Endometrial microvascular endothelial cells (primary cell): ENCODE results near the gene CPT1A. TPM values are rescaled to one million over a fixed set of nuclear protein-coding genes. Genes with fewer than 3 reads are reported as not detected.
"Not testable (repeated sequence)": the region's sequence is repeated elsewhere in the genome, so short reads cannot be mapped to it uniquely, and the experiment has no call there.

Experiments used
- in situ Hi-C: cut with HindIII; loops from 2 replicates; pipeline ENCODE4 v1.10.0; 2017; ENCODE audit warnings: low sequenced_read_pairs, low pct_unique_long_range_greater_than_20kb; ENCODE audit errors: inconsistent ontology term
- total RNA-seq: library from RNA; depleted of rRNA; stranded (reverse); fragments of >200 nt; gene quantifications from one replicate; pipeline ENCODE4 v1.2.3, GENCODE V29; 2015; ENCODE audit errors: inconsistent ontology term

The CPT1A gene
- 78.5 TPM for total RNA-seq

GRCh38 chr11:68841718-68842426 lies at the start of gene CPT1A:
CPT1A (minus strand) TSS chr11:68841916; CDS start chr11:68815474, 26,442 bp downstream.
- in situ Hi-C loops: no loop called here

- in situ Hi-C loops: no loop called here
These were observed 48.9 kb upstream of the CPT1A start for GRCh38 chr11:68890490-68891231.

DNA sequence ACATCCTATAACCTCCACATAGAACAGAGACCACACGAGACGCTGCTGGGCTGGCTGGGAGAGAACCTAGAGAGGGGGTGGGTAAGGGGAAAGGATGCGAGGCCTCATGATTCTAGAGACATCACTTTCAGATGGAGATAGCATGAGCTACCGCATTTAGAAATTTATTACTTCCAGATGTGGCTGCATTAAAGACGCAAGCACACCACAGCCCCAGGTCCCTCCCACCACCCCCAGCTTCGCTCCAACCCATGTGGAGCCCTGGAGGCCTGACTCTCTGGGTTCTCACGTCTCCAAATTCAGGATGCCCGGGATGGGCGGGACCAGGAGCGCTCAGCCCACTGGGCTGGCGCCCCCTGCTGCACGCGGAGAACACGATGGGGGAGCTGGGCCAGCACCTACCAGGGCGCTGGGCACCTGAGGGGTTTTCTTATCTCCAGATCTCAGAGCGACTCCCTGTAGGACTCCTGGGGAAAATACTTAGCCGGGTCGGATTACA lies 48.3 kb upstream of the CPT1A start:
- in situ Hi-C loops: no loop called here

GRCh38 chr11:68884827-68885226 lies 43.1 kb upstream of the CPT1A start:
- in situ Hi-C loops: not testable (repeated sequence)

DNA sequence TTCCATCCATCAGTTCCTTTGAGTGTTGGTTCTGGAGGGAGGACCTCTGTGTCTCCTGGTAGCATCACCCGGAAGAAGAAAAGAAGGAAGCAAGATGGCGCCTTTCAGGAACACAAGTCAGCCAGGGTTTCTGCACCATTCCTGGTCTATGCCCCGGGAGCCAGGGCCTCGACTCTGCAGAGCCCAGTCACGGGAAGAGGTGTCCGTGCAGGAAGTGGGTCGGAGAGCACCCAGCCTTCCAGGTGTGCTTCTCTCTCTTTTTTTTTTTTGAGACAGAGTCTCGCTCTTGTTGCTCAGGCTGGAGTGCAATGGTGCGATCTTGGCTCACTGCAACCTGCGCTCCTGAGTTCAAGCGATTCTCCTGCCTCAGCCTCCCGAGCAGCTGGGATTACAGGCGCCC lies 40.7 kb upstream of the CPT1A start:
- in situ Hi-C loops: no loop called here

GRCh38 chr11:68881320-68881719 lies 39.6 kb upstream of the CPT1A start:
- in situ Hi-C loops: no loop called here

- in situ Hi-C loops: no loop called here
These were observed 39.1 kb upstream of the CPT1A start for GRCh38 chr11:68880851-68881250.

GRCh38 chr11:68878022-68878421 lies 36.3 kb upstream of the CPT1A start:
- in situ Hi-C loops: no loop called here

GRCh38 chr11:68872216-68873003 lies 30.7 kb upstream of the CPT1A start:
- in situ Hi-C loops: no loop called here

DNA sequence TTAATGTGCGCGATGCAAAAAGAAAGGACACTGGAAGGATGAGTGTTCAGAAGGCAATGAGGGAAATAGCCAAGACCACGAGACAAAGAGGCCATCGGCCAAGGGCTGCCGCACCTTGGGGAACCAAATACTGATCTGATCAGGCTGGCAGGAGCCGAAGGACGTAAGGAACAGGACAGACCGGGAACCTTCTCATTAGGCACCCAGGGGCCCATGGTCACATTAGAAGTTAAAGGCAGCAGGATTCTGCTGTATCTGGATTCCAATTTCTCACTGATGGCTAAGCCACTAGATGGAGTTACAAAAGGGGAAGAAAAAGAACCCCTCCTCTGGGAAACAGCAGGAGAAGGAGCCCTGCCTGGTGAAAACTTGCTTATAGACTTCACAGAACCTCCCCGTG lies 28.8 kb upstream of the CPT1A start:
- in situ Hi-C loops: no loop called here

DNA sequence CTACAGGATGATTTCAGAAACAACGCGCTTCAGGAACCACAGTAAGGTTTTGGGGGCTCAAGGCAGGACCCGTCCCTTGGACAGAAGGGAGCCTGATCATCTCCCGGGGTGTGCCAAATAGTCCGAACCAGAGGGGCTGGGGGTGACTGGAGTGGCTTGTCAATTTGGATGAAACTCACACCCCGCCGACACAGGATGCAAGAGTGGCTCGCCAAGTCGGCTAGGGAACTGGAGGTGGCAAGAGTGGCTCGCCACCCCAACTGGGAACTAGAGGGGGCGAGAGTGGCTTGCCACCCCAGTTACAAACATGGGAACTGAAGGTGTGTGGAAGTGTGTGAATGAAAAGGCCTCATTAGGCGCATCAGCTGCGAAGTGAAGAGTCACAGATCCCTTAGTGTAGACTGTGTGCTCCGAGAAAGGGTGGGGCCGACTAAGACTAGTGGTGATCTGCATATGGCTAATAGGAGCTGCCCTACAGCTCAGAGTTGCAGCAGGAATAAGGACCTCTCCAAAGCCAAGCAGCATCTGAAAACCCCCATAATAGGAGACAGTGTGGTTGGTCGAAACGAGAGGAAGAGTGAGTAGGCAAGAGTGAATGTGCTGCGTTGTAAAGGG lies 26.6 kb upstream of the CPT1A start:
- in situ Hi-C loops: no loop called here

- in situ Hi-C loops: no loop called here
These were observed 25.4 kb upstream of the CPT1A start for GRCh38 chr11:68867066-68867465.

DNA sequence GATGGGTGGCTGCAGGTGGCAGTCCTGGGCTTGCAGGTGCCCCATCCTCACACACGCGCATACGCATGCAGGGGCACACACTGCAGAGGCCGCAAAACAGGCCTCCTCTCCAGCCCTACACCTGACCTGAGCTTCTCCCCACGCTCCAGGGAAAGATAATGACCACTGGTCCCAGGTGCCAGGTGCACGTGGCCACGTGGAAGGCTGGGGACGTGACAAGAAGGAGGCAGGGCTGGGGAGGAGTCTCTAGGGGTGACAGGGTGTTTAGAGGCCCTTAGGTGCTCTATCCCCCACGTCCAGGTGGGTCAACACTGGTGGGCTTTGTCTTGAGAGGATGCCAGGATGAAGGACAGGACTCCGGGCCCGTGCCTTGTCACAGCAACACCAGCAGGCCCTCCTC lies 23.5 kb upstream of the CPT1A start:
- in situ Hi-C loops: no loop called here

DNA sequence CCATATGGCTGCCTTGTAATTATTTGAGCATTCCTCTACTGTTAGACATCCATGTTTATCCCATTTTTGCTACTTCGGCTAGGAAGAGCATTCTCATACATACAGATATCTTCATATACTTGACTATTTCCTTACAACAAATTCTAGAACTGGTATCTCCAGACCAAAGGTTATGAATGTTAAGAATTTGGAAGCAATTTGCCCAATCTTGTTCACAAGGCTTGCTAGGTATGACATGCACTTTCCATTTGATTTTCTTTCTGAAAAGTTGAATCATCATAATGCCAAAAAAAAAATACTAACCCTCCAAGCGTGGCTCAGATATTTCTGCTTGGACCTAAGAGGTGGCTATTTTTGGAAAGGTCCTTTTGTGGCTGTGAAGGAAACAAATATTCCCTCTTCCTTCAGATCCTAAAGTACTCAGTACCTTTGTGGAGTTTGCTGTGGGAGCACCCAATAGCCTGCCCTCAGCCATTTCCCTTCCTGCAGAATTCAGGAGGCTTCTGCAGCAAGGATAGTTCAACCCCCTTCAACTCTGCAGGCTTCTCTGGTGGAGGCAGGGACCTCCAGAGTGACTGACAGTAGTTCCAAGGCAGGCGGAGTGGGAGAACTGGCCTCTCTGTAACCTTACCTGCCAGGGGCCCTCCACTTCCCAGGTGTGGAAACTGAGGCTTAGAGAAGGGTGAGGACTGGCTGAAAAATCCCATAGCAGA lies 22.0 kb upstream of the CPT1A start:
- in situ Hi-C loops: no loop called here

GRCh38 chr11:68862421-68862820 lies 20.7 kb upstream of the CPT1A start:
- in situ Hi-C loops: no loop called here

DNA sequence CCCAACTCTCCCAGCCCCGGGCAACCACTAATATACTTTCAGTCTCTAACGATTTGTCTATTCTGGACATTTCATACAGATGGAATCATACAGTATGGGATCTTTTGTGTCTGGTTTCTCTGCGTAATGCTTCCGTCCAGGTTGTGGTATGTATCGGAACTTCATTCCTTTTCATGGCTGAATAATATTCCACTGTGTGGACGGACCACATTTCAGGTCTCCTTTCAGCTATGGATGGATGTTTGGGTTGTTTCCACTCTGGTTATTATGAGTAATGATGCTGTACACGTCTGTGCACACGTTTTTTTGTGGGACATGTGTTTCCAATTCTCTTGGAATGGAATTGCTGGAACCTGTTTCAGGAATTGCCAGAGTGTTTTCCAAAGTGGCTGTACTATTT lies 17.4 kb upstream of the CPT1A start:
- in situ Hi-C loops: no loop called here

DNA sequence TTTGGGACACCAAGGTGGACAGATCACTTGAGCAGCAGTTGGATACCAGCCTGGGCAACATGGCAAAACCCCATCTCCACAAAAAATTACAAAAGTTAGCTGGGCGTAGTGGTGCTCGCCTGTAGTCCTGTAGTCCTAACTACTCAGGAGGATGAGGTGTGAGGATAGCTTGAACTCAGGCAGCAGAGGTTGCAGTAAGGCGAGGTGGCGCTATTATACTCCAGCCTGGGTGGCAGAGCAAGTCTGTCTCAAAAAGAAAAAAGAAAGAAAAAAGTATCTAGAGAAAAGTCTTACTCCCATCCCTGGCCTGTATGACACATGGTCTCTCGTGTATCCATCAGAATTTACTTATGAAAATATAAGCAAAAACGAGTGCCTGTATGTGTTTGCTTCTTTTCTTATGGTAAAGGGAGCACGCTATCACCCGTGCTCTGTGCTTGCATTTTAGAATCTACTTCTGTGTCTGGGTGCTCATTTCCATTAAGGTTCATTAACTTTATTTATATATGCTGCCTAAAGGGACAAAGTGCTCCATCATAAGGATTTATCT lies 15.4 kb upstream of the CPT1A start:
- in situ Hi-C loops: no loop called here

- in situ Hi-C loops: not testable (repeated sequence)
These were observed 14.8 kb upstream of the CPT1A start for GRCh38 chr11:68856425-68857030.
